Vagina (tissue), 2 donors: ENCODE data around the gene PLD1.

Experiments
- CTCF ChIP-seq, 3 experiments: fragments of 450-650 bp in 2 of 3; fragments of 200-600 bp in 1 of 3; sonication (generic) in 1 of 3; IDR thresholded peaks; one replicate each; pipeline ENCODE4 v1.5.1; 2017 to 2019; ENCODE audit warnings: antibody characterized with exemption in 3 of 3, mild to moderate bottlenecking in 2 of 3, moderate library complexity in 2 of 3
- POLR2A ChIP-seq, 2 donors: fragments of 450-650 bp; IDR thresholded peaks; one replicate each; pipeline ENCODE4 v1.6.1; 2017; ENCODE audit warnings: antibody characterized with exemption in 2 of 2, mild to moderate bottlenecking in 2 of 2, moderate library complexity in 2 of 2
- POLR2AphosphoS5 ChIP-seq, 2 donors: sonication (generic); formaldehyde crosslinking; IDR thresholded peaks; one replicate each; pipeline ENCODE4 v1.9.0; 2017; ENCODE audit warnings: antibody characterized with exemption in 2 of 2, mild to moderate bottlenecking in 2 of 2, low read depth in 1 of 2; ENCODE audit not compliant: insufficient read depth in 1 of 2

DNA sequence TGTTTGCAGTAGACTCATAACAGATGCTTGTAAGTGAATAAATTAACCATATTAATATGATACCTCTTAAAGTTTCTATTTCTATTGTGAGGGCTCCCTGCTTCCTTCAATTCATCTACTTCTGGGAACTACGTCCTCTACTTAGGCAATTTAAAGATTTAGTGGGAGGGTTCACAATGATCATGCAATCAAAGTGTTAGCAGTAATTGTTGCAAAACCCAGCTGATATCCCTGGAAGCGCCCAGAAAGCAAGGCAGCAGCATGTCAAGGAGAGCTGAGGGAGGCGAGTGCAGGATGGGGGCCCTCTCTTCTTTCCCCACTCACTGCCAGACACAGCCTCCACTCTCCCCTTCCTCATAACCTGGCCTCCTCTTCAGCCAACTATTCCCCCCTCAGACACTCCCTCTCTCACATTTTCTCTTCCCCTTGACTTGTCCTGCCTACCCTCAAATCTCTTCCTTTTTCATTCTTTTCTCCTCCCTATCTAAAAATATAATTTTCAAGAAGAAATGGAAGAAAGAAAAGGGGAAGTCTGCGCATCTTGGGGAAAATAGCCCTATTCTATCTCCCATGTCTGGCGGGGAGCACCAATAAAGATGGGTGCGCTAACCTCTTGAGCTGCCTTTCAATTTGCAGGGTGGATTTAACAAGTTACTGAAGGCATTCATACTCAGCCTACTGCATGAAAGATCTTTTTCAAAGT is 39.5 kb upstream of the PLD1 start:
- no peak for TF ChIP-seq CTCF (IDR thresholded peaks at IDR 0.05)
- no peak for TF ChIP-seq POLR2A (IDR thresholded peaks at IDR 0.05)
- no peak for TF ChIP-seq POLR2AphosphoS5 (IDR thresholded peaks at IDR 0.05; ENCODE audit: insufficient read depth in 1 of 2, low read depth in 1 of 2)
